PC-3 (cell line): ENCODE results near the gene DPYSL4. TPM values are rescaled to one million over a fixed set of nuclear protein-coding genes. Genes with fewer than 3 reads are reported as not detected.

Experiments
- ATAC-seq: fragments of 200-7000 bp; cut with Tn5 transposase; 2 replicates; pipeline ENCODE4 v1.9.1; 2020; ENCODE audit warnings: mild to moderate bottlenecking, moderate library complexity
- BruUV-seq: library from RNA; stranded (reverse); fragments of 400-500 nt; replicated peaks from 2 replicates; lab custom pipeline; 2021; lab: Mats Ljungman, UMichigan
- CTCF ChIA-PET: fragments of 300-600 bp; sonication (Branson Sonifier 250); formaldehyde crosslinking; loops from one replicate; lab custom pipeline; 2022; ENCODE audit warnings: antibody characterized with exemption; lab: Charles Lee
- POLR2A ChIA-PET: fragments of 300-600 bp; sonication (Branson Sonifier 250); formaldehyde crosslinking; loops from one replicate; lab custom pipeline; 2022; ENCODE audit warnings: antibody characterized with exemption; ENCODE audit not compliant: unreplicated experiment; lab: Charles Lee
- DNase-seq: peaks from one replicate; pipeline ENCODE4 v3.0.0-alpha.2; 2015
- H2AFZ ChIP-seq: fragments of 300-600 bp; sonication (generic); 2 replicates; pipeline ENCODE4 v1.6.0; 2016; ENCODE audit warnings: antibody characterized with exemption, low read length
- H3F3A ChIP-seq: fragments of 300-600 bp; sonication (generic); one replicate; pipeline ENCODE4 v1.6.0; 2017; ENCODE audit warnings: antibody characterized with exemption, low read length, control low read depth, mild to moderate bottlenecking; ENCODE audit not compliant: unreplicated experiment
- H3K27ac ChIP-seq: fragments of 300-600 bp; sonication (generic); 2 replicates; pipeline ENCODE4 v1.5.1; 2016; ENCODE audit warnings: mild to moderate bottlenecking, low read length
- H3K27me3 ChIP-seq: fragments of 300-600 bp; sonication (generic); 2 replicates; pipeline ENCODE4 v1.6.1; 2016; ENCODE audit warnings: low read length, mixed read lengths
- H3K36me3 ChIP-seq: fragments of 300-600 bp; sonication (generic); 2 replicates; pipeline ENCODE4 v1.6.1; 2016; ENCODE audit warnings: low read depth, mixed run types, low read length, mixed read lengths
- H3K4me1 ChIP-seq: fragments of 300-600 bp; sonication (generic); 2 replicates; pipeline ENCODE4 v1.5.1; 2016; ENCODE audit warnings: low read length; ENCODE audit not compliant: insufficient read depth
- H3K4me2 ChIP-seq: fragments of 300-600 bp; sonication (generic); 2 replicates; pipeline ENCODE4 v1.6.0; 2016; ENCODE audit warnings: low read length
- H3K4me3 ChIP-seq: fragments of 300-600 bp; sonication (generic); 2 replicates; pipeline ENCODE4 v1.5.1; 2016; ENCODE audit warnings: mild to moderate bottlenecking, low read length, mixed read lengths
- H3K79me2 ChIP-seq: fragments of 300-600 bp; sonication (generic); 2 replicates; pipeline ENCODE4 v1.6.1; 2017; ENCODE audit warnings: low read length, mixed read lengths
- H3K9ac ChIP-seq: fragments of 300-600 bp; sonication (generic); 2 replicates; pipeline ENCODE4 v1.6.0; 2016; ENCODE audit warnings: mild to moderate bottlenecking, low read length
- H3K9me2 ChIP-seq: fragments of 300-600 bp; sonication (generic); replicated peaks from 2 replicates; pipeline ENCODE4 v1.6.1; 2016; ENCODE audit warnings: mixed run types, low read length, mixed read lengths
- H3K9me3 ChIP-seq: fragments of 300-600 bp; sonication (generic); 2 replicates; pipeline ENCODE4 v1.6.1; 2016; ENCODE audit warnings: low read length, mixed read lengths
- H4K20me1 ChIP-seq: fragments of 300-600 bp; sonication (generic); 2 replicates; pipeline ENCODE4 v1.6.1; 2016; ENCODE audit warnings: low read length, mixed read lengths
- EZH2 ChIP-seq: fragments of 300-600 bp; sonication (generic); IDR thresholded peaks from one replicate; pipeline ENCODE4 v1.6.1; 2017; ENCODE audit warnings: antibody characterized with exemption, mild to moderate bottlenecking, low read length; ENCODE audit not compliant: unreplicated experiment
- EZH2phosphoT487 ChIP-seq: fragments of 300-600 bp; sonication (generic); IDR thresholded peaks from 2 replicates; pipeline ENCODE4 v1.6.1; 2018; ENCODE audit warnings: mild to moderate bottlenecking, antibody characterized with exemption, low read length, borderline replicate concordance
- intact Hi-C: fragments of 100-400 bp; cut with micrococcal nuclease; formaldehyde crosslinking; loops from 2 replicates; pipeline ENCODE4 v1.9.0; 2023
- total RNA-seq: library from RNA; depleted of rRNA; stranded (reverse); fragments of >200 nt; gene quantifications from 2 replicates; pipeline ENCODE4 v1.2.3, GENCODE V29; 2014
- TF ChIP-seq, protein P1 (sequence below): fragments of 300-600 bp; sonication (generic); conservative IDR thresholded peaks from 2 replicates; pipeline ENCODE4 v1.5.1; 2017; ENCODE audit warnings: antibody characterized with exemption, low read depth, mild to moderate bottlenecking, low read length

DPYSL4 gene
- total RNA-seq, 1 experiment from 2014 or later, result 10.2 TPM

- Histone ChIP-seq H3K79me2 (no peaks in the 10 kb centered on the region), H3K36me3 (no peaks in the 10 kb centered on the region), H3K9me3 (no peaks in the 10 kb centered on the region), H3K4me2 (no peak overlapping the region), H3F3A (no peaks in the 10 kb centered on the region), H2AFZ (no peak overlapping the region), H3K27me3 (no peaks in the 10 kb centered on the region), H4K20me1 (no peaks in the 10 kb centered on the region), H3K27ac (no peak overlapping the region), H3K9ac (no peak overlapping the region), H3K9me2 (no peaks in the 10 kb centered on the region), H3K4me3 (no peak overlapping the region), H3K4me1 (peaks cover 2% of the 10 kb centered on the region; the same call in 1 of the 2 replicates)
- BruUV-seq, result no TSS peak
- ATAC-seq (no peak), DNase-seq (no peak)
- ChIA-PET CTCF (no interaction called here), POLR2A (no interaction called here)
- intact Hi-C loops, result no loop called here
- TF ChIP-seq EZH2, result no peak
- TF ChIP-seq, protein P1, sequence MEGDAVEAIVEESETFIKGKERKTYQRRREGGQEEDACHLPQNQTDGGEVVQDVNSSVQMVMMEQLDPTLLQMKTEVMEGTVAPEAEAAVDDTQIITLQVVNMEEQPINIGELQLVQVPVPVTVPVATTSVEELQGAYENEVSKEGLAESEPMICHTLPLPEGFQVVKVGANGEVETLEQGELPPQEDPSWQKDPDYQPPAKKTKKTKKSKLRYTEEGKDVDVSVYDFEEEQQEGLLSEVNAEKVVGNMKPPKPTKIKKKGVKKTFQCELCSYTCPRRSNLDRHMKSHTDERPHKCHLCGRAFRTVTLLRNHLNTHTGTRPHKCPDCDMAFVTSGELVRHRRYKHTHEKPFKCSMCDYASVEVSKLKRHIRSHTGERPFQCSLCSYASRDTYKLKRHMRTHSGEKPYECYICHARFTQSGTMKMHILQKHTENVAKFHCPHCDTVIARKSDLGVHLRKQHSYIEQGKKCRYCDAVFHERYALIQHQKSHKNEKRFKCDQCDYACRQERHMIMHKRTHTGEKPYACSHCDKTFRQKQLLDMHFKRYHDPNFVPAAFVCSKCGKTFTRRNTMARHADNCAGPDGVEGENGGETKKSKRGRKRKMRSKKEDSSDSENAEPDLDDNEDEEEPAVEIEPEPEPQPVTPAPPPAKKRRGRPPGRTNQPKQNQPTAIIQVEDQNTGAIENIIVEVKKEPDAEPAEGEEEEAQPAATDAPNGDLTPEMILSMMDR, result no peak
- no peak for TF ChIP-seq EZH2phosphoT487
Measured at GRCh38 chr10:132170561-132171361, 16.0 kb upstream of the DPYSL4 start.

GRCh38 chr10:132172091-132173066, 14.4 kb upstream of the DPYSL4 start:
- no TSS peak for BruUV-seq
- ChIA-PET CTCF (no interaction called here), POLR2A (no interaction called here)
- no peak overlapping the region for H3K9ac ChIP-seq
- no peak overlapping the region for H3K27ac ChIP-seq
- H3K79me2 ChIP-seq, result no peaks in the 10 kb centered on the region
- no peak for DNase-seq
- no peaks in the 10 kb centered on the region for H3F3A ChIP-seq
- H3K36me3 ChIP-seq, result no peaks in the 10 kb centered on the region
- no peaks in the 10 kb centered on the region for H3K27me3 ChIP-seq
- H3K9me3 ChIP-seq, result no peaks in the 10 kb centered on the region
- TF ChIP-seq EZH2phosphoT487 (no peak), EZH2 (no peak)
- TF ChIP-seq, protein P1, result no peak
- H3K9me2 ChIP-seq, result no peaks in the 10 kb centered on the region
- no peak overlapping the region for H2AFZ ChIP-seq
- no peak overlapping the region for H3K4me2 ChIP-seq
- no peak overlapping the region for H3K4me3 ChIP-seq
- peaks cover 13% of the 10 kb centered on the region; the same call in 1 of the 2 replicates for H3K4me1 ChIP-seq
- ATAC-seq, result no peak
- intact Hi-C loops, result no loop called here
- H4K20me1 ChIP-seq, result no peaks in the 10 kb centered on the region
